Muscle of arm (tissue), 12 donors: ENCODE data around the gene KYAT1. TPM values are rescaled to one million over a fixed set of nuclear protein-coding genes. Genes with fewer than 3 reads are reported as not detected.
"Not testable (repeated sequence)": the region's sequence is repeated elsewhere in the genome, so short reads cannot be mapped to it uniquely, and the experiment has no call there.

Source experiments
- DNase-seq: peaks from one replicate; pipeline ENCODE4 v3.0.0-alpha.2; 2013
- polyA plus RNA-seq, 12 donors: library from polyadenylated mRNA; unstranded; fragments of 120-200 nt; gene quantifications; one replicate each; pipeline ENCODE4 v1.2.1, GENCODE V29; 2013; ENCODE audit not compliant: insufficient read length in 12 of 12

Gene KYAT1
- polyA plus RNA-seq, 12 donors = 4.0 to 7.5 (median 5.3) TPM; not detected in 2

DNA sequence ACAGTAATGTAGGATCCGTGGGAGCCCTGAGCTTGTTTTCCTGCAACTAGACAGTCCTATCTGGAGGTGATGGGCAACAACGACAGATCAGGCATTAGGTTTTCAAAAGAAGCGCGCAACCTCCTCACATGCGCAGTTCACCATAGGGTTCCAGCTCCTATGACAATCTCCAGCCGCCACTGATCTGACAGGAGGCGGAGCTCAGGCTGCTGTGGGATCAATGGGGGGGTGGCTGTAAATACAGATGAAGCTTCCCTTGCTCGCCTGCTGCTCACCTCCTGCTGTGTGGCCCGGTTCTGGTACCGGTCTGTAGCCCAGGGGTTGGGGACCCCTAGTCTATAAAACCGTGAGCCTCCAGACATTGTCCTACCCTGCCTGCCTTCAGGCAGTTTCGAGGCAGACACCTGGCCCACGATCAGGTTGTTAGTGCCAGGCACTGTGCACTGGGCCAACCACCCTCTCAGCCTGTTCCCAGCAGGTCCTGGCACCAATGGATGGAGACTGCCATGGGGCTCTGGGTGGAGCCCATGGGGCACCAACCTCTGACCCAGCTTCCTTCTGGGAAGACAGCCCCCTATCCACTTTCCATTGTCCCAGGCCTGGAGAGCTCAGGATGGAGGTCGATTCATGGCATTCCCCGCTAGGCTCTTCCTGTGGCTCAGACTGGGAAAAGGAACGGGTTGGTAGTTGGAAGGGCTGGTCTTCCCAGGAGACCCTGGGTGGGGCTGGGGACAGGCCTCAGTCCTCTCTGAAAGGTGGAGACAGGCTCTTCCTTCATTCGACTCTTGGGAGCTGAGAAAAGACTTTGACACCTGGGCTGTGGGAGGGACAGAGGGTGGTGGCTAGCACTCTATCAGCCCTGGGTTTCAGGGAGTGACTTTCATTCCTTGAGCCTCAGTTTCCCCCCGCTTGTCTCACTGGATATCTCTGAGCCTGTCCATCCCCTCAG lies 61.8 kb downstream of the KYAT1 start:
- no peak for DNase-seq

- DNase-seq = peak; percentile 23
Observed at GRCh38 chr9:128818839-128819715, 62.7 kb downstream of the KYAT1 start.

DNA sequence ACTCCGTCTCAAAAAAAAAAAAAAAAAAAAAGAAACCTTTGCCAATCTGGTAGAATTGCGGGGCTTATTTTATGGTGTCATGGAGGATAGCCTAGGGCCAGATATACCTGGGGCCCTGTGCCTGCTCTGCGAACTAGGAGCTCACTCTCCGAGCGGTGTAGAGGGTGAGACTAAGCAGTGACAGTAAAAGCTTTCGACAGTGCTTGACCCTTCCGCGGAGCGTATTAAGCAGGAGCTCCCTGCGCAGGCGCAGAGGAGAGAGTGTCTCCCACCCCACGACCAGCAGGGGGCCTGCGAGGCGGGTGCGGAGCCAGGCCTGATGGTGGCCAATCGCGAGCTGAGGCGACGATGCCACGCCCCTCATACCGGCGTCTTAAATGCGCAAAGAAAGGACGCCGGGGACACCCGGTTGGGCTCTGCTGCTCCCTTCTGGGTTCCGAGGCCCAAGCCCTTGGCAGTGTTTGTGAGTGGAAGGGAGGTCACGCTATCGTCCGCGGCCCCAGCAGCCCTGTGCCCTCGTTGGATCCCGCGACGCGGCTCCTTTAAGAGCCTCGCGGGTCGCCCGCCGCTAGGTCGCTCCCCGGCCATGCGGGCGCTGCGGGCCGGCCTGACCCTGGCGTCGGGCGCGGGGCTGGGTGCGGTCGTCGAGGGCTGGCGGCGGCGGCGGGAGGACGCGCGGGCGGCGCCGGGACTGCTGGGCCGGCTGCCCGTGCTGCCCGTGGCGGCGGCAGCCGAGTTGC lies 63.5 kb downstream of the KYAT1 start, which contains the start of gene ENDOG:
Gene ENDOG (plus strand): TSS at position 402 of the 740 bp plus-strand sequence. CDS start 185 bp downstream, at position 587.
- DNase-seq = peak; percentile 99

DNA sequence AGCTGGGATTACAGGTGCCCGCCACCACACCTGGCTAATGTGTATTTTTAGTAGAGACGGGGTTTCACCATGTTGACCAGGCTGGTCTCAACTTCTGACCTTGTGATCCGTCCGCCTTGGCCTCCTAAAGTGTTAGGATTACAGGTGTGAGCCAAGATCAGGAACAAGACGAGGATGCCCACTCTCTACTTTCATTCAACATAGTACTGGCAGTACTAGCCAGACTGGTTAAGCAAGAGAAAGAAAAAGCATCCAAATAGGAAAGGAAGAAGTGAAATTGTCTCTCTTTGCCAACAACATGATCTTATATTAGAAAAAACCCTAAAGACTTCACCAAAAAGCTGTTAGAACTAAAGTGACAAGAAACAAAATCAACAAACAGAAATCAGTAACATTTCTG lies 70.9 kb downstream of the KYAT1 start:
- no peak for DNase-seq

DNA sequence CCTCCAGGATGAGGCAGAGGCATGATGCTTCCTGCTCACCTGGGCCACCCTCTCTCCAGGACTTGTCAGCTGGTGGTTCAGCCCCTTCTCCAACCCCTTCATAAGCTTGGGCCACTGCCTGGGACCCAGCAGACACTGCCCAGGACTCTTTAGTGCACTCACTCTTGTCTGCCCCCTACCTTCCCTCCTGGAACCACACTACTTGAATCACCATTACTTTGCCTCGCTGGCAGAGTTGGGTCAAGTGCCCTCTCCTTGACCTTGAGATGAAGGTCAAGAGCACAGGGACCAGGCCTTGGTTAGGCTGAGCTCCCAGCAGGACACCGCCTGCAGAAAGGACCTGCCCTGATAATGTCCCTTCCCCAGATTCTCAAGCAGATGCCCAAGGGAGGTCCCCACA lies 71.9 kb downstream of the KYAT1 start:
- no peak for DNase-seq

GRCh38 chr9:128809036-128809599 lies 72.6 kb downstream of the KYAT1 start:
- no peak for DNase-seq

- DNase-seq = no peak
Observed at GRCh38 chr9:128808543-128808942, 73.2 kb downstream of the KYAT1 start.

GRCh38 chr9:128807827-128808226 lies 73.9 kb downstream of the KYAT1 start:
- DNase-seq = no peak

GRCh38 chr9:128805661-128806060 lies 76.1 kb downstream of the KYAT1 start:
- DNase-seq = no peak

GRCh38 chr9:128802482-128802881 lies 79.3 kb downstream of the KYAT1 start:
- DNase-seq = no peak

- DNase-seq = no peak
Observed at GRCh38 chr9:128800061-128800460, 81.7 kb downstream of the KYAT1 start.

- no peak for DNase-seq
Observed at GRCh38 chr9:128798896-128799295, 82.9 kb downstream of the KYAT1 start.

GRCh38 chr9:128794961-128795360 lies 86.8 kb downstream of the KYAT1 start:
- not testable (repeated sequence) for DNase-seq

GRCh38 chr9:128792978-128793686 lies 88.6 kb downstream of the KYAT1 start:
- no peak for DNase-seq

DNA sequence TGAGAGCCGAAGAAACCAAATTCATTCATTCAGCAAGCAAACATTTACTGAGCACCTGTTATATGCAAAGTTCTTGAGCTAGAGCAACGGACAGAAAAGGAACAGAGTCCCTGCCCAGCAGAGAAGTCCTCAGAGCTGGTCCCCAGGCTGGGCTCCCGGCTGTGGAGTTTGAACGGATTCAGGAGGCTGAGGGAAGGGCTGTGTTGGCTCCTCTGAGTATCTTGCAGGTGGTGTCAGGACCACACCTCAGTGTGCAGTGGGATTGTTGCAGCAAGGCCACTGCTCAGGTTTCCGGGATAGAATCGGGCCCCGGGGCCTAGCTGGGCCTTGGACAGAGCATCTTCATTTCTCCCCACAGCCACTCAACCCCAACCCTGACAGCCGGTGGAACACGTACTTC lies 89.6 kb downstream of the KYAT1 start:
- DNase-seq = no peak

- DNase-seq = no peak
Observed at GRCh38 chr9:128790536-128790935, 91.2 kb downstream of the KYAT1 start.

GRCh38 chr9:128788445-128788844 lies 93.3 kb downstream of the KYAT1 start:
- no peak for DNase-seq

GRCh38 chr9:128787659-128788058 lies 94.1 kb downstream of the KYAT1 start:
- DNase-seq = no peak

- DNase-seq = peak; percentile 72
Observed at GRCh38 chr9:128786681-128787601, 94.8 kb downstream of the KYAT1 start, which contains the start of gene TBC1D13. TBC1D13 (plus strand) TSS chr9:128787253; CDS start chr9:128787354, 101 bp downstream.
